ENCODE results near the gene DHX16.
A peak's percentile ranks its signal among the peaks of the same experiment; 100 is the strongest.

The DHX16 gene

DNA sequence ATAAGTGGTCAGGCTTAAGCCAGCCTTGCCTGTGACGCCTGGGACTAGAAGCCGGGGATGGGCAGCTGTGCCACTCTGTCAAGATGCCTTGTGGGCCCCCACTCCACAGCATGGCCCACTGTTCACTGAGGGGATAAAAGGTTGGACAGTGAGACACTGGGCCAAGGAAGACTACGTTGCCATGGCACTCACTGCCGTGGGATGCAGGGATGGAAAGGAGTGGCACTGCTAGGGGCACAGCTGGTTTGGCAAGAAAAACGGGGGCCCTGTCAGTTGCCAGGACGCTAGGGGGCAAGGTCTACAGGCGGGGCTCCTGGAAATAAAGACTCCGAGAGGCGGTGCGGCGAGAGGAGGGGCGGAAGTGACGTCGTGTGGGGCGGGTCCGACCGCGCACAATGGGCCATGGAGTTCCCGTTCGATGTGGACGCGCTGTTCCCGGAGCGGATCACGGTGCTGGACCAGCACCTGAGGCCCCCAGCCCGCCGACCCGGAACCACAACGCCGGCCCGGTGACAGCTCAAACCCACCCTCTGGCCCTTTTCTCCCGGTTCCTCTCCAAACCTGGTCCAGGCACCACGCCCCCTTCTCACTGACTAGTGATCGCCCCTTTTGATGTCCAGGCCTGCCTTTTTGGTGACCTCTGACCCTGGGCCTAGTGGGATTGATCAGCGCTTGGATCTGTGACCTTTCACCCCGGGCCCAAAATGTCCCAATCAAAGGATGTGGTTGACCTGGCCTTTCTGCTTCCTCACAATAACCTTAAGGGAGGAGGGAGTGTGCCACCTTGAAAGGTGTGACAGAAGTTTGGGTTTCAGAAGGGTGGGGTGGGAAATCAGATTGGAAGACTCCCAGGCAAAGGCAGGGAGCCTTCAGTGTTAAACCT lies 46.1 kb downstream of the DHX16 start, which contains the start of gene ATAT1:
TSS of gene ATAT1 (plus strand) at position 391 of the 883 bp plus-strand sequence.
- DNase-seq (ENCODE audit: low spot score) = peak; percentile 86

DNA sequence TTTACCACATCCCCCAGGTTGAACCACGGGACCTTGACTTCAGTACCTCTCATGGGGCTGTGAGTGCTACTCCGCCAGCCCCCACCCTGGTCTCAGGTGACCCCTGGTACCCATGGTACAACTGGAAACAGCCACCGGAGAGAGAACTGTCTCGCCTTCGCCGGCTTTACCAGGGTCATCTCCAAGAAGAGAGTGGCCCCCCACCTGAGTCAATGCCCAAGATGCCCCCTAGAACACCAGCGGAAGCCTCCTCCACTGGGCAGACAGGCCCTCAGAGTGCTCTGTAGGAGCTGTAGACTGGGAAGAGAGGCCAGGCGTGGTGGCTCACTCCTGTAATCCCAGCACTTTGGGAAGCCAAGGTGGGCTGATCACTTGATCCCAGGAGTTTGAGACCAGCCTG lies 47.3 kb downstream of the DHX16 start:
- DNase-seq (ENCODE audit: low spot score) = no peak

DNA sequence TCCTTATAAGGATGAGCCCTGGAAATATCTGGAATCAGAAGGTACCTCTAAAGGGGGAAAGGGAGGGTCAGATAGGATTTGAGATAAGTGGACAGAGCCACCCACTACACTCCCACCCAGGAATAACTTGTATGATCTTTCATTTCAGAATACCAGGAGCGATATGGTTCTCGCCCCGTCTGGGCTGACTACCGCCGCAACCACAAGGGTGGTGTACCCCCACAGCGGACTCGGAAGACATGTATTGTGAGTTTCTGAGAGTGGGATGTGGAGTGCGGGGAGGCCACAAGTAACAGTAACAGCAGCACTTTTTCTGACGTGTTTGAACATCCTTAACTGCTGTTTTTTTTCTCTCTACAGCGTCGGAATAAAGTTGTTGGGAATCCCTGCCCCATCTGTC lies 53.2 kb downstream of the DHX16 start:
- no peak for DNase-seq (ENCODE audit: low spot score)

DNA sequence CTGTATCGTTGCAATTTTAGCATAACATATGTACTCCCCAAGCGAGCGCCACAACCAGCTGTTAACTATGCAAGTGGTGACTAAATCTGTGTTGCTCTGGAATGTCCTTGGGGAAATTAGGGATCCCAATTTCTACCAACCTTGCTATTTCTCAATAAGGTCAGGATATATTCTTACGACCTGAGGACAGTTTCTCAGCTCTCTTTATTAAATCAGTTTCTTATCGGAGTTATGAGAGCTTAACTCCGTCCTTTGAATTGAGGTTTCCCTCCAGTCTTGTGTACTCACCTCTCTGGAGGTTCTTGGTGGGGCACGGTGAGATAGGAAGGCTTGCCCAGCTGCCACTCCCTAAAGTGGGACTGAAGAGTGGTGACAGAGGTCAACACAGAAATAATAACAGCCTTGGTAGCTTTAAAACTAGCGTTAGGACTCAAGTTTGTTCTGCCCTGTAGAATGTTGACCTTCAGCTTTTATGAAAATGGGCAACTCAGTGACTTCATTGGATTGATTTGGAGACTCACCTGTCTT lies 54.5 kb downstream of the DHX16 start:
- DNase-seq (ENCODE audit: low spot score) = no peak

DNA sequence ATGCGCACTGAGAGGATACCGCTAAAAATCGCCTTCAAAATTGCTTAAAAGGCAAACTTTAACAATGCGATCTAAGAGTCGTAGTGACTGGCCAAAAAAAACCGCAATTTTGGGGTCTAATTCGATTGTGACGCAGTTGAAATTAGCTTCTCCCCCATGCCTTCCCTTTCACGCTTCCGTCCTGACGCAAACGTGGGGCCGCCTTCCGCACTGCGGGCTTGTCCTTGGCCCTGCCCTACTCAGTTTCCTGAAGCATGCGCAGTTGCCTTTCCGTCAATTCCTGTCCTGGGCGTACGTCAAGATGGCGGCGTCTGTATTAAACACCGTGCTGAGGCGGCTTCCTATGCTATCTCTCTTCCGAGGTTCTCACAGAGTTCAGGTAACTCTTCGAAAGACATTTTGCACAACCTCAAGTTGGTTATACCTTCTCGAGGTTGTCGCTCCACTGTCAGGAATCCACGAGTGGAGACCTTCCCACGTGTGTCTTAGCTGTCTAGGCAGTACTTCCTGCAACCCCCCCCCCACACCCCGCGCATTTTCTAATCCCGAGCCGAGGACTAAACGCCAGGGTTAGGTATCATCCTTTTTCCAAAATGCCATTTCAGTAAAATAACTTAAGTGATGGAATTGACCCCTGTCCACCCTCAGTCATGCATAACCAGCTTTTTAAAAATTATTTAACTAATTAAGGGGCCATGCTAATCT lies 55.1 kb downstream of the DHX16 start, which contains the start of gene MRPS18B:
TSS of gene MRPS18B (plus strand) at position 276 of the 705 bp plus-strand sequence. CDS start at position 302, 26 bp downstream.
- DNase-seq (ENCODE audit: low spot score) = peak; percentile 90

DNA sequence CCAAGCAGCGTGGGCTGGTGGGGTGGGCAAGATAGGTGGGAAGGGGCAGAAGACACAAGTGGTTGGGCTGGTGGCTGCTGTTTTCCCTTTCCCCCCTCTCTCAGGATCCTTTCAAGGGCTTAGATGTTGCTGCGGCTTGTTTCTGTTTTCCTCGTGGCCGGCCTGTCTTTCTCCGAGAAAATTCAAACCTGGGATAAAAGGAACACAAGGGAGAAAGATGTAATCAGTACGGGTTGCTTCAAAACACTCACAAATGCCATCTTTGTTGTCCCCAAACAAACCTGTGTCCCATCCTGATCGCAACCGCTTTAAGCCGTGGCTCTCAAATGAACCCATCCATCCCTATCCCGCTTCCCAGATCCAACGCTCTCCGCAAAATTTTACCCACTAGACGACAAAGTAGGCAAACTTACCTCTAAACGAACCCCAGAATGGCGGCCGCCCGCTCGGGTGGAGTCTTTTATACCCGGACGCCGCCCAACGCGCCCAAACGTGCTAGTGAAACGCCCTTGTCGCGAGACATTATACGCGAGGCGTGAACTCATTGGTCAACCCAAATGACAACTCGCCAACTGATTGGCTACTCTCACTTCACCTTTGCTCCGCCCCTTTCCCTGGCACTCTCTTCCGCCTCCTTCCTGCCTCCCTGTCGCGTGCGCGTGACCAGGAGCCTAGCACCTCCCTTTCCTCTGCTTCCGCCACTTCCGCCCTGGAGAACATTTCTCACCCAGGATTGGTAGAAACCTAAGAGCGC lies 55.8 kb downstream of the DHX16 start, which contains the start of gene PPP1R10:
TSS of gene PPP1R10 (minus strand) at position 433 of the 754 bp plus-strand sequence. CDS start 7,299 bp downstream, outside the sequence.
- DNase-seq (ENCODE audit: low spot score) = peak; percentile 92

DNA sequence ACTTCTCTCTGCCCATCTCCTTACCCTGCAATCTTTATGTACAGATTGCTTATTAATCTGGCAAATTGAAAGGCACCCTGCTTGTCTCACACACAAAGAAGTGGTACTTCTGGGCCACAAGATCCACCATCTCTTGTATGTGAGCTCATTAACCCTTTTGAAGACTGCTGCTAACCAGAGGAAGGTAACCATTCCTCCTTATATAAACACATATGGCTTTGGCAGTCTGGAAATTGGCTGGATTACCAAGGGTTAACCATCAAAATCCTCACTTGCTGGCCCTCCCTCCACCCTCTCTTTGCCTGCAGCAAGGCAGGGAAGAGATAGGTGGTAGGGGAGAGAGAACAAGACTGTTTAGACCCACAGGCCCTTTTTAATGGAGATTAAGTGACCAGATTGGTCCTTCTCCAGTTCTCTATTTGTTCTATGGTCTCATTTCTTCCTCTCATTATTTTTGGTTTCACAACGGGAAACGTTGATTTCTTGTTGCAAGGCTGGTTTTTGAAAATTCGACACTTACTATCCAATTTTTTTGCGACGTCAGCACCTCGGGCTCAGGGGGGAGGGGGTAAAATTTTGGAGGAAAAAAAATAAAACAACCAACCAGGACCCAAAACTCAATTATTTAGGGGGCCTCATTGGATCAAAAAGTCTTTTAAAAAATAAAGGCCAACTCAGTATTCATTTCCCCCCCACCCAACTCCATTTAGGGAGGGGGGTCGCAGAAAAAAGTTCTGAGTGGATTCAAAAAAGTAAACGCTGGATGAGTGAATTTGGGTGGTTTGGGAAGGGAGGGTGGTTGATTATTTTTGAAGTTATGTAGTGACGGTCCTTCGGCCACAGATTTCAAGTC lies 56.6 kb downstream of the DHX16 start:
- no peak for DNase-seq (ENCODE audit: low spot score)

DNA sequence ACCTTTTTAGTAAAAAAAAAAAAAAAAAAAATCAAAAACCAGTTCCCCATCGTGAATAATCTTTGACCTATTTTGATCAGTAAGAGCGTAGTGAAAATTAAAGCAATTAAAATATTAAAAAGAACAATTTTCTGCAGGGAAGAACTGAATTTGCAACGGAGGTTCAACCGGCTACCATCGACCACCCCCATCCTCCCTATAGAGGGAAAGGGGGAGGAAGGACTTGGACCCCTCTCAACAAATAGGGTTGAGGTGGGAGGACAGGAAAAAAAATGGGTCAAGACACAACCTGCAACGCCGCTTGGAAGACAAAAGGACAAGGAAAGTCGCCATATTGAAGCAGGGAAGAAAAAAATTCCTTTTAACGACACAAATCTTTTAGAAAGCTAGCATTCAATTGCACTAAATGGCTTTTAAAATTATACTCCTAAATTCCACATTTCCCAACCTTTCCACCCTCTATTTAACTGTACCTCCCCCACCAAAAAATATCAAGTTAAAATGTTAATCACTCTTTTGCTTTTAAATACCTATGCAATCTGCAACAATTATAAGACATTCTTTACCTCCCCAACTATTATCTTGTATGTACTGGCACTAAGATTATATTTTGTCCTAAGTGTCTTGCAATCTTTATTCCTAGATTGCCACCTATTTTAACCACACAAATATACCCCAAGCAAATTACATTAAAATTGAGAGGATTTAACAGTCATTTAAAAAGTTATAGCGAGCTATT lies 57.4 kb downstream of the DHX16 start:
- DNase-seq (ENCODE audit: low spot score) = no peak

DNA sequence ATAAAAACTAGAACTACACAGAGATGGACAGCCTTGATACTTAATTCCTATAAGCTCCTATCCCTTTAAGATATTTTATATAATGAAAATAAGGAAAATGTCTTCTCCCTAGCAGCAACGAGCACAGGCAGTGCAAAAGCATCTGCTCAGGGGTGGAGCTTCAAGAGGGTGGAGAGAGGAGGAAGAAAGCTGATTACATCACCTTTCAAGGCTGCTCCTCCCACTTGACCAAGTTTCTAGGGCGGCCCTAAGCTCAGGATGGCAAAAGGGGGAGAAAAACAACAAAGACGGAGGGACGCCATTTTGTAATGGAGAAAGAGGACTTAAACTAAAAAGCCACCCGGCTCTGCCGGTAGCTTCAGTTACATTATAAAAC lies 58.0 kb downstream of the DHX16 start:
- peak; percentile 84 for DNase-seq (ENCODE audit: low spot score)

DNA sequence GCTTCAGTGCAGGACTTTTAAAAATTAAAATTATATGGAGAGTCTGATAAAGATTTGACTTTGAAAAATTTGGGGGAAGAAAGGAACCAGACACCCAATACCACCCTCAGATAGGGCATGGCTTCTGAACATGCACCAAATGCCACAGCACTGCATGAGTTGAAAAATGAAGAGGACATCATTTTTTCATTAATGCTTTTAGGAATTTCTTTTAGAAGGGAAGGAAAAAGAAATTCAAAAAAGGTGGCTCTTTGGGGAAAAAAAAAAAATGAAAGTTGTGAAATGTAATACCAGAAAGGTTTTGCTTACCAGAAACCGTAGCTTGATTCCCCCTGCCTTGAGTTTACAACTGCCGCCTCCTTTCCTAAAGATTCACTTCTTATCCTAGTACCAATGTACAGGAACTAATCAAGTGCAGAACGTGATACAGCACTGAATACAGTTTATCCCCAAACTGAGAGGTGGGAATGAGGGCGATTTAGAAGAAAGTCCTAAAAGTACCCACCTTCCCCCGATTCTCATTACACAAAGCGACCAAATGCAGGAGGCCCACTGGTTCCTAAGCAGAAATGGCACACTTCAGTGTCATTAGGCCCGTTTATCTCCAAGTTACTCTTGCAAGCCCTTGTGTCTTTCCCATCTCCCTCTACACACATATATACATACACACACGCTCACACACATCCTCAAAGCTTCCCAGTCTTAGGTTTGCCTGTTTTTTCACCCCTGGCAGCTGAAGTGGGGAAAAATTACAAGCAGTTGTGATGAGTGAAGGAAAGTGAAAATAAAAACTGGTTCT lies 58.6 kb downstream of the DHX16 start:
- no peak for DNase-seq (ENCODE audit: low spot score)

DNA sequence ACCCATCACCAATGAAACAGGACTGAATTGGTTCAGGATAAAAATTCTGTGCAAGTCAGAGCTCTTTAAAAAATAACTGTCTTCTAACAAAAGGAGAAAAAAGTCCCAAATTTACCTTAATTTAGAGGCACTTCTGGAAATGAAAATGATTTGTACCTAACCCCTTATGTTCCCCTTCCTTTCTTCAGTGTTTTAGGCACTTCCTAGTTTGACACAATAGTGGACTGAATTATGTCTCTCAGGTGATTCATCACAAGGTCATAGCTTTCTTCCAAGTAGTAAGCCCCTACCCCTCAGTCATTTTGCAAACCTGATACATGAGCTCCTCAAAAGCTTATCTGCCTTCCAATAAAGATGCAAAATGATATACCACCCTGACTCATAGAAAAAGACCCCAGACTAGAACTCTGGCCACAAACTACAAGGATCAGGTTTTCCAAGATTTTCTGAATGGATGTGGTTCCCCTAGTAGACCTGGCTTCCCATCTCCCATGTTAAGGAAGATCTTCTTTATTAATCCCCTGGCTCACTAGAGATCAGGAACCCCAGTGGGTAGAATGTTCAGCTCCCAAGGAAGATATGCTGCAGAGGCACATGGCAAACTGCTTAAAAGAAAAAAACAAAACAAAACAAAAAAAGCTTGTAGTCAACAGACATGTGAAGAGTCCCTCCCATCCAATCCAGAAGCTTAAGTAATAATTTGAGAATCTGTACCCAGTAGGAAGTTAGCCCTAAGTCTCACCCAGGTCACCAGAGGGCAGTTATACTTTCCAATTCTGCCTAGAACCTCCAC lies 59.4 kb downstream of the DHX16 start:
- no peak for DNase-seq (ENCODE audit: low spot score)

DNA sequence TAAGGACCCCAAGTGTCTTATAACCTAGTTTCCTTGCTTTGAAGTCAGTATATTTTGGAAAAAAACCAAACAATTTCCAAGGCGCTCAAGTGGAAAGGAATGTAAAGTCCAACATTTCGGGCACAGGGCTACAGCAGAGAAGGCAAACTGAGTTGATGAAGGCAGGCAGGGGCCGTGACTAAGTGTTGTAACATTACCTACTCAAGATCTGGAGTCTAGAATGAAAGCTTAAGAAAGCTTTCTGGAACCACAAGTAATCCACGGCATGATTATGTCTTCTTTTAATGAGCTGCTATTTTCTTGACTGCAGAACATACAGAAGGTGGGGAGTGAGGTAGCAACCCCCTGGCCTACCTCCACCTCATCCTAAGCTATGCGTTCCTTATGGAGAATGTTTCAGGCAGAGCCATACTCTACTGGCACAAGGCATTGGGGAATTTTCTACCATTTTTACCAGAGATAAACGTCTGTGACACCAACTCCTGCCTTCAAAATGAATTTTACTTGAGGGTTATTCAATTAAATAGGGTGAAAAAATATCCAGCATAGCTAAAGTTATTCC lies 60.0 kb downstream of the DHX16 start:
- DNase-seq (ENCODE audit: low spot score) = no peak

DNA sequence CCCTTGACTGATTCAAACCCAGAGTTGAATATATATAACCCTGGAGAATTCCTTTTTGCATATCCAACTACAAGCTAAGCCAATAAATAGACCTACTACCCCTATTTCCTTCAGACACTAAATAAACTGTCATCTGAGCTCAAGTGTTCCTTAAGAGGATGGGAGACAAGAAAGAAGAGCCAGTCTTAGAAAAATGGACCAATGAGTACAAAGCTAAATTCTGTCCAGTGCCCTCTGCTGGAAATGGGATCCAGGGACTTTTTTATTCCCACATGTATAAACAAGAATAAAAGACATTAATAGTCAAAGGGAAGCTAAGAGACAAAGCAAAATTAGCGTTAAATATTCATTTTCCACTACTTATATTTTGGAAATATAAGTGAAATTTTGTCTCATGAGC lies 60.6 kb downstream of the DHX16 start:
- no peak for DNase-seq (ENCODE audit: low spot score)

DNA sequence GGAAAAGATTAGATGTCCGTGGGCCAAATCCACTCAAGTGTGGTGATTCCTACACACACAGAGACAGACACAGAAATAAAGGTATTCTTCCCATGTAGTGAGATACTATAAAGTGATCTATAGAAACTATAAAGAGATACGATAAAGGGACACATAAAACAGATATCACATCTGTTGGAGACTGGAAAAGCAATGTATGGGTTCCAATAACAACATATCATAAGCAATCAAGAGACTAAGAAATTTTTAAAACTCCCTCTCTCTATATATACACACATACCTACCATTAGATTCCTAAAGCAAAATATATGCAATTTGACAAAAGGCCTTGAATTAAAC lies 61.0 kb downstream of the DHX16 start:
- no peak for DNase-seq (ENCODE audit: low spot score)

DNA sequence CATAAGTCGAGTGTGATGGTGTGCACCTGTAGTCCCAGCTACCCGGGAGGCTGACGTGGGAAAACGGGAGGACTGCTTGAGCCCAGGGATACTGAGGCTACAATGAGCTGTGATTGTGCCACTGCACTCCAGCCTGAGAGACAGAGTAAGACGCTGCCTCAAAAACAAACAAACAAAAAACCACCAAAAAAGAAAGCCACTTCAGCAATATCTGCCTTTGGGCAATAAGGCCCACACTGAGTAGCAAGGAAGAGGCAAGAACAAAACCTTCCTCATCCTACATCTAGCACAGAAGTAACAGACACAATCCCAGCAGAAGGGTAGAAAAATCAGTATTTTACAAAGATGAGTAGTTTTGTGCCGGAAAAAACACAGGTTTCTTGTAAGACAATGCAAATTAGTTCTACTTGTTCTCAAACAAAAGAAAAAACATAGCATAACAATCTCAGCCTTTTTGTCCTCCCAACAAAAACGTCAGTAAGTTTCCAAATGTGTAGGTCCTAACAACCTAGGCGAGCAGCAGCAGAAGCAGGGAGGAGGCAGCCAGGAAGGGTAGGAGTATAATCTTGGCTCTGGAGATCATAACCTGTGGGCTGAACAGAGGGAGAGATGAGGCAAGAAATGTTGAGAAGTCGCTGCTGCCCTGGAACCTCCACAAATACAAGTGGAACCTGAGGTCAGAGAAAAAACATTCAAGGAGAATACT lies 61.5 kb downstream of the DHX16 start:
- DNase-seq (ENCODE audit: low spot score) = no peak

DNA sequence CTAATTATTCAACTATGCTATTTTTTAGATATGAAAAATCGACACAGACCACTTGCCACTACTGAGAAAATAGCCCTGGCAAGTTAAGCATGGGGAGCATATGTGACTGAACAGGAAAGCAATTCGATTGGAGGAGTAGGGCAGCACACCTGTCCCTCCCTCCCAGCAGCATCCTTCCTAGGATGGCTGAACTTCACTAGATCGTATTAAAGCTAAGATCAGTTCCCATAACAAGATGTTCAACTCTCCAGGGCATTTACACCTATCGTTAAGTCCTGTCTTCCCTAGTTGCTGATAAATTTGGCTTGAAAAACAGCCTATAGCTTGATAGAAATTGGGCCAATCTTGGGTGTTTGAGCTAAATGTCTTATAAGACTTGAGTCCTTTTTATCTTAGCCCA lies 62.7 kb downstream of the DHX16 start:
- DNase-seq (ENCODE audit: low spot score) = no peak

DNA sequence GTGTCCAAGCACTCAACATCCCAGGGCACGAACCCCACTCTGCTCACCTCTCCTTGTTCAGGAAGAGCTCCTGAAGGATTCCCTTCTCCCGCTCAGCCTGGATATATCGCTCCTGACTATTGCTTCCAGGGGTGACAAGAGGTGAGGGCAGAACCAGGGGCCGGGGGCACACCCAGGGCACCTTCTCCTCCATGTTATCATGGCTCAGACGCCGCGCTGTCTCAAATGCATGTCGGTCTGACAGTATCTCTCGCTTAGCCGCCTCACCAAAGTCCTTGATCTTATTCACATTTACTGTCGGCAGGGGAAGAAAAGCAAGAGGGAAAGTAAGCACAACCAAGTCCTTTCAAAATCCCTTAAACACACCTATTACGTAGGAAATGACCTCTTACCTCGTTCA lies 68.8 kb downstream of the DHX16 start:
- DNase-seq (ENCODE audit: low spot score) = no peak

All from hepatic stellate cell (primary cell).